ENCODE data around the gene CSAG1.
"Not testable (repeated sequence)": the region's sequence is repeated elsewhere in the genome, so short reads cannot be mapped to it uniquely, and the experiment has no call there.

CSAG1 gene

GRCh38 chrX:152700390-152700789 is 33.1 kb downstream of the CSAG1 start:
- not testable (repeated sequence) for DNase-seq (ENCODE audit: low read depth in 4 of 4, low spot score in 1 of 4)

- not testable (repeated sequence) for DNase-seq (ENCODE audit: low read depth in 4 of 4, low spot score in 1 of 4)
Observed at GRCh38 chrX:152697952-152698931, 35.3 kb downstream of the CSAG1 start, which contains the start of gene MAGEA3. Gene MAGEA3 (plus strand): TSS chrX:152698794. CDS start chrX:152700833, 2,039 bp downstream.

- not testable (repeated sequence) for DNase-seq (ENCODE audit: low read depth in 4 of 4, low spot score in 1 of 4)
Observed at GRCh38 chrX:152681012-152681411, 52.5 kb downstream of the CSAG1 start.

Measured in stimulated activated CD4-positive, alpha-beta T cell treated with anti-CD3 and anti-CD28 coated beads, Interleukin-1b, Interleukin-23, amount 100 ng/mL, for 24 hours (primary cell).